ACC112 (cell line): ENCODE measurements around the gene ABCE1.

Experiments
- H2AFZ ChIP-seq: fragments of 200-600 bp; sonication (generic); one replicate; pipeline ENCODE4 v1.6.0; 2017; ENCODE audit warnings: antibody characterized with exemption, low read length; ENCODE audit not compliant: unreplicated experiment
- H3K27ac ChIP-seq: fragments of 200-600 bp; sonication (generic); 2 replicates; pipeline ENCODE4 v1.5.1; 2014; ENCODE audit warnings: low read depth, mild to moderate bottlenecking, antibody characterized with exemption, low read length, moderate library complexity
- H3K27me3 ChIP-seq: fragments of 200-600 bp; sonication (generic); 2 replicates; pipeline ENCODE4 v1.6.1; 2014; ENCODE audit warnings: mild to moderate bottlenecking, antibody characterized with exemption, low read length, moderate library complexity, mixed read lengths; ENCODE audit not compliant: insufficient read depth
- H3K36me3 ChIP-seq: fragments of 200-600 bp; sonication (generic); 2 replicates; pipeline ENCODE4 v1.6.1; 2016; ENCODE audit warnings: mild to moderate bottlenecking, antibody characterized with exemption, low read length, moderate library complexity, mixed read lengths; ENCODE audit not compliant: insufficient read depth
- H3K4me1 ChIP-seq: fragments of 200-600 bp; sonication (generic); one replicate; pipeline ENCODE4 v1.6.1; 2016; ENCODE audit warnings: low read length, mixed read lengths; ENCODE audit not compliant: insufficient read depth, unreplicated experiment, control insufficient read depth
- H3K4me3 ChIP-seq: fragments of 200-600 bp; sonication (generic); 2 replicates; pipeline ENCODE4 v1.5.1; 2014; ENCODE audit warnings: mild to moderate bottlenecking, low read depth, low read length
- H3K79me2 ChIP-seq: fragments of 200-600 bp; sonication (generic); one replicate; pipeline ENCODE4 v1.6.0; 2016; ENCODE audit warnings: low read length; ENCODE audit not compliant: control insufficient read depth, unreplicated experiment, insufficient read depth

ABCE1 gene

GRCh38 chr4:145075742-145076468 lies 22.2 kb upstream of the ABCE1 start:
- Histone ChIP-seq H3K36me3 (peaks cover 11% of the 10 kb centered on the region; the same call in 1 of the 2 replicates), H3K4me1 (no peaks in the 10 kb centered on the region), H3K27me3 (no peaks in the 10 kb centered on the region), H3K4me3 (no peak overlapping the region), H2AFZ (no peak overlapping the region), H3K79me2 (peaks cover 30% of the 10 kb centered on the region), H3K27ac (no peak overlapping the region)

GRCh38 chr4:145076469-145076855 lies 21.6 kb upstream of the ABCE1 start:
- Histone ChIP-seq H3K4me3 (no peak overlapping the region), H3K27ac (no peak overlapping the region), H3K79me2 (peaks cover 30% of the 10 kb centered on the region), H2AFZ (no peak overlapping the region), H3K27me3 (no peaks in the 10 kb centered on the region), H3K4me1 (no peaks in the 10 kb centered on the region), H3K36me3 (peaks cover 11% of the 10 kb centered on the region; the same call in 1 of the 2 replicates)

DNA sequence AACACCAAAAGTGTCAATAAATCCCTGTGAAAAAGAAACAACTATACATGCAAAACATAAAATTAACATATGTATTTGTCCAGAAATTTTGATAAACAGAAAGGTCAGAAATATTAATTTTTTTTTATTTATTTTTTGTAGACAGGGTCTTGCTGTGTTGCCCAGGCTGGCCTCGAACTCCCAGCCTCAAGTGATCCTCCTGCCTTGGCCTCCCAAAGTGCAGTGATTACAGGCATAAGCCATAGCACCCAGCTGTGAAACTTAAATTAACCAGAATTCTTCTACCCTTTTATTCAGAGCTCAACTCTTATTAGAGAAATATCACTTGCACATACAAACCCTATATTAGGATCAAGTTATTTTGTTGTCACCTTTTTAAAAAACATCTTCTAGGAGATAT lies 16.4 kb upstream of the ABCE1 start:
- Histone ChIP-seq H3K36me3 (peaks cover 11% of the 10 kb centered on the region; the same call in 1 of the 2 replicates), H2AFZ (no peak overlapping the region), H3K79me2 (peaks cover 21% of the 10 kb centered on the region), H3K4me3 (no peak overlapping the region), H3K27me3 (no peaks in the 10 kb centered on the region), H3K27ac (no peak overlapping the region), H3K4me1 (no peaks in the 10 kb centered on the region)

- H3K27me3 ChIP-seq: no peaks in the 10 kb centered on the region
- H3K79me2 ChIP-seq: peaks cover 22% of the 10 kb centered on the region
- H3K36me3 ChIP-seq: 0 out of 2 replicates have a peak, but pooled peaks cover 5% of the 10 kb centered on the region
- no peaks in the 10 kb centered on the region for H3K4me1 ChIP-seq
- no peak overlapping the region for H2AFZ ChIP-seq
- no peak overlapping the region for H3K4me3 ChIP-seq
- H3K27ac ChIP-seq: no peak overlapping the region
Measured at GRCh38 chr4:145083891-145084605, 14.1 kb upstream of the ABCE1 start.

- H3K36me3 ChIP-seq: peaks cover 52% of the 10 kb centered on the region
- peaks cover 52% of the 10 kb centered on the region for H3K79me2 ChIP-seq
Measured at GRCh38 chr4:145090380-145090779, 7.7 kb upstream of the ABCE1 start.

GRCh38 chr4:145093638-145094037 lies 4.5 kb upstream of the ABCE1 start:
- no peaks in the 10 kb centered on the region for H3K27me3 ChIP-seq
- H3K36me3 ChIP-seq: peaks cover 53% of the 10 kb centered on the region
- H2AFZ ChIP-seq: no peak overlapping the region
- H3K4me1 ChIP-seq: peaks cover 23% of the 10 kb centered on the region
- H3K4me3 ChIP-seq: no peak overlapping the region
- H3K27ac ChIP-seq: no peak overlapping the region
- peaks cover 59% of the 10 kb centered on the region for H3K79me2 ChIP-seq

More at GRCh38 chr4:145090380-145090779, 7.7 kb upstream of the ABCE1 start:
- Histone ChIP-seq H3K27me3 (no peaks in the 10 kb centered on the region), H2AFZ (no peak overlapping the region), H3K4me1 (peaks cover 17% of the 10 kb centered on the region), H3K4me3 (no peak overlapping the region), H3K27ac (no peak overlapping the region)

DNA sequence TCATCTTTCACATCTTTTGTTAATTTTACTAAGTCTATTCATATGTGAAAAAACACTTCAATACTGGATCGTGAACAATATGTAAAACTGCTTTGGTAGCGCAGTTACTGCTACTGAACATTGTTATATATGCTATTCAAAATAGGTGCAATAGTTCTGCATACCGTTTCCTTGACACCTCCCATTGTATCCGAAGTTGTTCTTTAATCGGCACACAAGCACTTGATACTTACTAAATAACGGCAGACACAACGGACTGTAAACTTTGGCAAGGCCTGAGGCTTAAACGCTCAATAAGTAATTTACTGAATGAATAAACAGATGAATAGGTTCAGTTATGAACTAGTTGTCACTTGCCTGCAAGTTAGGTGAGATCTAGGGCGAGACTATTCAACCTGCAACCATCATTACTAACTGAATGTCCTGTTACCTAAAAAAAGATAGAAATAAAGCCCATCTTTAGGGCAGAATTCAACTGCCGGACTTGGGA lies 735 bp upstream of the ABCE1 start:
- H3K27ac ChIP-seq: peak overlapping the region; percentile 91
- H3K4me3 ChIP-seq: peak overlapping the region; percentile 89
- no peaks in the 10 kb centered on the region for H3K27me3 ChIP-seq
- peak overlapping the region; percentile 86 for H2AFZ ChIP-seq
- H3K79me2 ChIP-seq: peaks cover 86% of the 10 kb centered on the region
- peaks cover 37% of the 10 kb centered on the region for H3K36me3 ChIP-seq
- H3K4me1 ChIP-seq: peaks cover 43% of the 10 kb centered on the region

GRCh38 chr4:145098675-145099037 lies 545 bp downstream of the ABCE1 start:
- Histone ChIP-seq H3K27ac (peak overlapping the region; percentile 91), H3K4me1 (peaks cover 50% of the 10 kb centered on the region), H3K79me2 (peaks cover 87% of the 10 kb centered on the region), H3K4me3 (peak overlapping the region; percentile 89), H3K27me3 (no peaks in the 10 kb centered on the region), H2AFZ (peak overlapping the region; percentile 44), H3K36me3 (peaks cover 24% of the 10 kb centered on the region)

GRCh38 chr4:145099653-145100052 lies 1.5 kb downstream of the ABCE1 start:
- H3K4me3 ChIP-seq: peak overlapping the region; percentile 89
- H3K79me2 ChIP-seq: peaks cover 84% of the 10 kb centered on the region
- H3K4me1 ChIP-seq: peaks cover 45% of the 10 kb centered on the region
- peak overlapping the region; percentile 91; the same call in 1 of the 2 replicates for H3K27ac ChIP-seq
- no peaks in the 10 kb centered on the region for H3K27me3 ChIP-seq
- no peak overlapping the region for H2AFZ ChIP-seq
- H3K36me3 ChIP-seq: peaks cover 18% of the 10 kb centered on the region

DNA sequence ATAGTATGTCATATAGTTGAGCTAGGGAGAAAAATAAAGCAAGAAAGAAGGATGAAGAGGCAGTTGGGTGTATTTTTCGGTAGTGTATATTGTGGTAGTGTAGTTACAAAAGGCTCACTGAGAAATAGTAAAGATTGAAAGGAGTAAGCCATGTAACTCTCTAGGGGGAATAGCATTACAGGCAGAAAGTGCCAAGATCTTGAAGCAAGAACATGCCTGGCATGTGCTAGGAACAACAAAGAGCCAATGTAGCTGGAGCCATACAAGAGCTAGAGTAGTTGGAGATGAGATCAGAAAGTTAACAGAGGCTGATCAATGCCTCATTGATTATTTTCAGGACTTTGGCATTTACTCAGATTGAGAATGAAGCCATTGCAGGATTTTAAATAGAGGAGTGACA lies 3.0 kb downstream of the ABCE1 start:
- Histone ChIP-seq H3K27ac (no peak overlapping the region), H3K4me1 (peaks cover 37% of the 10 kb centered on the region), H3K4me3 (peak overlapping the region; percentile 40; the same call in 1 of the 2 replicates), H3K27me3 (no peaks in the 10 kb centered on the region), H3K79me2 (peaks cover 84% of the 10 kb centered on the region), H2AFZ (no peak overlapping the region), H3K36me3 (peaks cover 19% of the 10 kb centered on the region)
